RCC 7860 (cell line): ENCODE data around the gene SYNPO2.

Experiments used
- DNase-seq: peaks from one replicate; pipeline ENCODE4 v3.0.0-alpha.2; 2015; ENCODE audit warnings: low spot score
- FAIRE-seq: peaks from 2 replicates; lab custom pipeline; 2012; peaks lifted over from hg19 to GRCh38; lab: Jason Lieb, UNC

SYNPO2 gene

GRCh38 chr4:118923891-118924290 is 35.2 kb downstream of the SYNPO2 start:
- FAIRE-seq: no peak

GRCh38 chr4:118927974-118928373 is 39.3 kb downstream of the SYNPO2 start:
- no peak for DNase-seq
- no peak for FAIRE-seq

More at GRCh38 chr4:118923891-118924290, 35.2 kb downstream of the SYNPO2 start:
- no peak for DNase-seq

GRCh38 chr4:118930255-118930654 is 41.6 kb downstream of the SYNPO2 start:
- FAIRE-seq: no peak

DNA sequence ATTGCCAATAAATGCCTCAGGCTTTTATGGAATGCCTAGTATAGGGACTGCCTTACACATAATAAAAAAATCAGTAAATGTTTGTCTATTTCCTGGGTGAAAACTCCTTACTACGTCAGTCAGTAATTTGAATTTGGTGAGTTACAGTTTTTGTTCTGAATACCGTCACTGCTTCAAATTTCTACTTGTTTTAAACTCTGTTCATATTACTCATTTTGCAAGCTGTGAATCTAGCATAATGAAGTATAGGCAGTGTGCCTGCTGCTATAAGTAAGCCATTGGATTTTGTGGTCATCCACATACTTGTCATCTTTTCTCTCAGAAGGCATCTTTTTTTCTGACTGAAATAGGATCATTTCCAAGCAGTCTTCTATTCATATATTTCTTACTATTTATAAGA is 43.1 kb downstream of the SYNPO2 start:
- DNase-seq (no peak), FAIRE-seq (no peak)

More at GRCh38 chr4:118930255-118930654, 41.6 kb downstream of the SYNPO2 start:
- no peak for DNase-seq

GRCh38 chr4:118935819-118936218 is 47.2 kb downstream of the SYNPO2 start:
- FAIRE-seq: no peak
- no peak for DNase-seq

GRCh38 chr4:118936406-118936805 is 47.8 kb downstream of the SYNPO2 start:
- FAIRE-seq: no peak
- no peak for DNase-seq

DNA sequence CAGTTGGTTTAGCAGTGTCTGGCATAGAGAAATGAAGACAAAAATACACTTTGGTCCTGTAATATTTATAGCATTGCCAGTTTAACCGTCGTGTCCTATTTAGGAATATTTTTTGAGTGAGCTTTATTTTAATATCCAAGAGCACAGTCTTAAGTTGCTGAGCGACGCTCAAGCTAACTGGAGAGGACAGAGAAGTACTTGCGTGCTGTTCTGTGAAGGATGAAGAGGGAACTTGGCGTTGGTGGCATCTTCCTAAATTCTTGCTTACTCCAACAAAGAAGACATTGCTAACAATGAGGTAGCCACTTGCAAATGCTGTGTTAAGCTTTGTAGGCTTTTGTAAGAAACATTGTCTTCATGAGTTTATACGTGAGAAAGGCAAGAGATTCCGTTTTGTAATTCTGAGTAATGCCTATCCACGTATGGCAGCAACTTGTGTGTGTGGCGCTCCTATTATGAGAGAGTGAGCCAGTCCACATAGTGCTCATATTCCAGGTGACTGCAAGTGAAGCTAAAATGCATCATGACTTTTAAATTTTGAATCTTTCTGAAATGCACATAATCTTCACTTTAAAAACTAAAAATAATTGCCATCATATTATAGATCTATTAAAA is 50.6 kb downstream of the SYNPO2 start:
- no peak for DNase-seq
- no peak for FAIRE-seq

GRCh38 chr4:118941149-118941548 is 52.5 kb downstream of the SYNPO2 start:
- FAIRE-seq (no peak), DNase-seq (peak; percentile 27)

- DNase-seq: peak; percentile 32
- peak; percentile 60 for FAIRE-seq
Observed at GRCh38 chr4:118941799-118942198, 53.1 kb downstream of the SYNPO2 start.

- peak; percentile 29 for DNase-seq
- peak; percentile 78 for FAIRE-seq
Observed at GRCh38 chr4:118942465-118942864, 53.8 kb downstream of the SYNPO2 start.

GRCh38 chr4:118947095-118947494 is 58.4 kb downstream of the SYNPO2 start:
- DNase-seq (no peak), FAIRE-seq (no peak)

DNA sequence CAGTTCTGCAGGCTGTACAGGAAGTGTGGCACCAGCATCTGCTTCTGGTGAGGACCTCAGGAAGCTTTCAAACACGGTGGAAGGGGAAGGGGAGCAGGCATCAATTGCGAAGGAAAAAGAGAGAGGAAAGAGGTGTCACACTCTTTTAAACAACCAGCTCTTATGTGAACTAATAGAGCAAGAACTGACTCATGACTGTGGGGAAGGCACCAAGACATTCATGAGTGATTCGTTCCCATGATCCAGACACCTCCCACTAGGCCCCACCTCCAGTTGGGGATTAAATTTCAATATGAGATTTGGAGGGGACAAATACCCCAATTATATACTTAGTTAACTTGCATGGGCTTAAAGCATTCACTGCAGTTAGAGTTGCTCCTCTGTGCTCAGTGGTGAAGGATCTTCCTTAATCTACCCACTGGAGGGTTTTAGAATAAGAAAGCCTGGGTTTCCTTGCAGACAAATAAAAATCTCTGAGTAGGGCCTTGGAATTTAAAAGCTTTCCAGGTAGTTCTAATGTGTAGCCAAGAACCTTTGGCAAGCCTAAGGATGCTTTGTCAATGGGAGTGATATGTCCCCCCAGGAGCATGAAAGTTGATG is 60.0 kb downstream of the SYNPO2 start:
- DNase-seq (no peak), FAIRE-seq (no peak)

- DNase-seq: no peak
- FAIRE-seq: no peak
Observed at GRCh38 chr4:118950224-118950623, 61.6 kb downstream of the SYNPO2 start.

DNA sequence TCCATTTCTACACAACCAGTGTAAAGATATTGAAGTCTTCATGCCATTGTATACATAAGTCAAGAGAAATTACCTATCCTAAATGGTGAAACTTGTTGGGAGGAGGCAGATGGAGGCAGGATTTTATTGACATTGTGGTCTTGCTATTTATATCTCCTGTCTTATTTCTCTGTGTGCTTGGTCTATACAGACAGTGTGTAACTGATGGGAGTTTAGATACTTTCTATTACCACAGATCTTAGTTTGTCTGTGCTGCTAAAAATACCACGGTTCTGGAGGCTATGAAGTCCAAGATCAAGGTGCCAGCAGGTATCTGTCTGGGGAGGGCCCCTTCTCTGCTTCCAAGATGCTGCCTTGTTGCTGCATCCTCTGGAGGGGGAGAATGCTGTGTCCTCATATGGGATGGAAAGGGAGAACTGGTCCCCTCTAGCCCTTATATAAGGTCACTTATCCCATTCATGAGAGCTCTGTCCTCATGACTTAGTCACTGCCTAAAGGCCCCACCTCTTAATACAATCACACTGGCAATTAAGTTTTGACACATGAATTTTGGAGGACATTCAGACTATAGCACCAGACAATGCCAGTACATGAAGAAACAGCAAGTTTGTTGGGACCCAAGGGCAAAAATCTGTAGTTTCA is 62.4 kb downstream of the SYNPO2 start:
- FAIRE-seq: no peak

GRCh38 chr4:118953276-118953675 is 64.6 kb downstream of the SYNPO2 start:
- DNase-seq (no peak), FAIRE-seq (no peak)

More for the DNA sequence above, 62.4 kb downstream of the SYNPO2 start:
- DNase-seq: no peak

- DNase-seq: no peak
- no peak for FAIRE-seq
Observed at GRCh38 chr4:118954246-118954645, 65.6 kb downstream of the SYNPO2 start.

- DNase-seq (no peak), FAIRE-seq (no peak)
Observed at GRCh38 chr4:118955515-118955914, 66.9 kb downstream of the SYNPO2 start.

DNA sequence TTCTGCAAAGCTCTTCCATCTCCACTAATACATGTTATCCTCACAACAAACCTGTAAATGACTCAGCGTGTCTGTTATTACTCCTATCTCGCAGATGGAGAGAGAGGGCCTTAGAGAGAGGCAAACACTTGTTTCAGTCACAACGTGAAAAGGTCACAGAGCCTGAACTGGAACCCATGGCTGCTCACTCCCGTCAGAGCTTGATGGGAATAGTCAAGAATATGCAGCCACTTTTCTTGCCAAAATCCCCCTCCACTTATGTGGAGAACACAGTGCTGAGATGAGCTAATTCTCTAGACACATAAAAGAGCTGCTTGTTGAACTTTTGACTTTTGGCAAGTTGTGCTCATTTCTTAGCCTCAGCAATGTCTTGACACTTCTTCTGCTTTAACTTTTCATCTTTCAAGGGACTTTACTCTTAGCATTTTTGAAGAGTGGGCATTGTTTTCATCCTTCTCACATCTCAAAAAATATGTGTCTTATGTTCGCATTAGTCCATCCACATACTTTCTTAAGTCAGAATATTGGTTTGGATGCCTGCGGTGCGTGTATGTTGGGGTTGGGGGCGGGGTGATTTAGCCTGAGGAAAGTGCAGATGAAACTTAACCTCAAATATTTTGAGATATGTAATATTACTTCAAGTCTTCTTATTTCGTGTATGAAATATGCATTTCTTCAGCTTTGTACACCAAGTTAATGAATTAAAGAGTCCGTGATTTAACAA is 69.2 kb downstream of the SYNPO2 start:
- no peak for DNase-seq
- no peak for FAIRE-seq

- no peak for FAIRE-seq
- DNase-seq: no peak
Observed at GRCh38 chr4:118962540-118962939, 73.9 kb downstream of the SYNPO2 start.

DNA sequence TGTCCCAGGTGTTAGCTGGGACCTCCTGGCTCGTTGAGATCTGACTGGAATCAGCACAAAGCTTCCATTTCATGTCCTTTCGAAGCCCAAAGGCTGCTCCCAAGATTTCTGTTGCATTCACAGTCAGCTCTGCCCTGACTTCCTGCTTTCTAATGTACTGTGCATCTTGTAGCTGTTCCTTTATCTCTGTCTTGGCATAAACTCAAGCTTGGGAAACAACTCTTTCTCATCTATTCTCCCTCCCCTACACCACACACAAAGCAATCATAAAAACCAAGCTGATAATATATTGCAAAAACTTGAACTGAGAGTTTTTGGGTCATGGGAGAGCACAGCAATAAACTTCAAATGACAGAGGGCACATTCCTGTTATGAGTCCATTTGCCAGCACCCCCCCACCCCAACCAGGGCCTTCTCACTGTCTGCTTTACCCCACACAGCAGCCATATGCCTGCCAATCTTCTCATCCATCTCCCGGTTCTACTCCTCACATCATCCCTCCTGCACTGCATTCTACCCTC is 76.3 kb downstream of the SYNPO2 start:
- FAIRE-seq: no peak
- no peak for DNase-seq

DNA sequence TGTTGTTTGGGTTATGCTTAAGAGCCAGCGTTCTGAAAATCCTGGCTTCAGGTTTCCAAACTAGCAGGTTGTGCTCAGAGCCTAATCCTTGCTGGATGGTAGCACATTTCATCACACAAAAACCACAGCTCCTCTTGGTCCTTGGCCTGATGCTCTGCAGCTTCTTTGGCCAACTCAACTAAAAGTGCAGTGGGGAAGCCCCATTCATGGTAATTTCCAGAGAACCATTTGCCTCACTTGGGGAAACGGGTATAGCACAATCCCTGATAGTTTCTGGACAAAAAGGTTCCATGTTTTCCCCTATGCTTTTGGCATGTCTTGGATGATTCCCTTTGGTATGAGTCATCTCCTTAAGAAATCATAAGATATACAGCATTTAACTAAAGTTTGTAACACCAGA is 78.7 kb downstream of the SYNPO2 start:
- FAIRE-seq (no peak), DNase-seq (no peak)
